HepG2 (cell line): ENCODE data around the gene PSRC1. TPM values are rescaled to one million over a fixed set of nuclear protein-coding genes. Genes with fewer than 3 reads are reported as not detected.

ENCODE experiments used
- ARID2 ChIP-seq: sonication (generic); formaldehyde crosslinking; IDR thresholded peaks from 2 replicates; pipeline ENCODE4 v1.8.1; 2022; ENCODE audit warnings: mild to moderate bottlenecking, missing genetic modification reagents, borderline replicate concordance
- ARID3A ChIP-seq: IDR thresholded peaks from 2 replicates; pipeline ENCODE4 v1.6.1; 2012; ENCODE audit warnings: low read depth, low read length, improper control_type of control experiment
- ATAD3A ChIP-seq: sonication (generic); formaldehyde crosslinking; IDR thresholded peaks from 2 replicates; pipeline ENCODE4 v1.4.0; 2020; ENCODE audit warnings: missing genetic modification reagents
- CBX2 ChIP-seq, 2 experiments: fragments of 200-600 bp in 1 of 2; sonication (generic); formaldehyde crosslinking in 1 of 2; IDR thresholded peaks; 2 replicates each; pipeline versions ENCODE4 v1.7.0 to v1.8.1; 2018 to 2022; ENCODE audit warnings: low read depth in 2 of 2, low read length in 1 of 2, mild to moderate bottlenecking in 1 of 2, missing genetic modification reagents in 1 of 2
- DPF2 ChIP-seq: sonication (generic); formaldehyde crosslinking; IDR thresholded peaks from 2 replicates; pipeline ENCODE4 v1.4.0; 2020; ENCODE audit warnings: mild to moderate bottlenecking, low read depth, missing genetic modification reagents, borderline replicate concordance
- FOXM1 ChIP-seq: sonication (generic); formaldehyde crosslinking; IDR thresholded peaks from 2 replicates; pipeline ENCODE4 v1.5.0; 2020; ENCODE audit warnings: missing genetic modification reagents
- GLI4 ChIP-seq: sonication (generic); formaldehyde crosslinking; IDR thresholded peaks from 2 replicates; pipeline ENCODE4 v1.5.1; 2020; ENCODE audit warnings: missing genetic modification reagents, mild to moderate bottlenecking, moderate library complexity, borderline replicate concordance
- KLF11 ChIP-seq: IDR thresholded peaks from 2 replicates; pipeline ENCODE4 v1.6.1; 2016; ENCODE audit warnings: missing compliant biosample characterization
- MAF1 ChIP-seq: sonication (generic); formaldehyde crosslinking; IDR thresholded peaks from 2 replicates; pipeline ENCODE4 v1.5.0; 2020; ENCODE audit warnings: missing genetic modification reagents, borderline replicate concordance
- NFIB ChIP-seq: sonication (generic); formaldehyde crosslinking; IDR thresholded peaks from 2 replicates; pipeline ENCODE4 v1.9.0; 2021; ENCODE audit warnings: missing genetic modification reagents, mild to moderate bottlenecking, borderline replicate concordance
- PAF1 ChIP-seq: IDR thresholded peaks from 2 replicates; pipeline ENCODE4 v1.6.1; 2016; ENCODE audit warnings: missing genetic modification reagents, missing compliant biosample characterization
- PHF5A ChIP-seq: IDR thresholded peaks from one replicate; pipeline ENCODE4 v1.6.1; 2018; ENCODE audit warnings: low read depth, missing genetic modification reagents; ENCODE audit not compliant: unreplicated experiment
- PRMT3 ChIP-seq: sonication (generic); formaldehyde crosslinking; IDR thresholded peaks from 2 replicates; pipeline ENCODE4 v1.8.1; 2022; ENCODE audit warnings: low read depth, mild to moderate bottlenecking, moderate library complexity, missing genetic modification reagents, borderline replicate concordance
- SKI ChIP-seq: fragments of 450-650 bp; IDR thresholded peaks from one replicate; pipeline ENCODE4 v1.6.1; 2018; ENCODE audit warnings: mild to moderate bottlenecking; ENCODE audit not compliant: partially characterized antibody
- SYNCRIP ChIP-seq: fragments of 200-400 bp; formaldehyde crosslinking; IDR thresholded peaks from 2 replicates; pipeline ENCODE4 v1.6.1; 2018; ENCODE audit warnings: mild to moderate bottlenecking, low read depth, low read length; ENCODE audit not compliant: insufficient read depth
- ZMAT3 ChIP-seq: sonication (generic); formaldehyde crosslinking; conservative IDR thresholded peaks from 2 replicates; pipeline ENCODE4 v1.7.0; 2021; ENCODE audit warnings: missing genetic modification reagents
- ZNF292 ChIP-seq: sonication (generic); formaldehyde crosslinking; IDR thresholded peaks from 2 replicates; pipeline ENCODE4 v1.8.1; 2022; ENCODE audit warnings: mild to moderate bottlenecking, low read depth, missing genetic modification reagents, borderline replicate concordance
- ZNF30 ChIP-seq: sonication (generic); formaldehyde crosslinking; IDR thresholded peaks from 2 replicates; pipeline ENCODE4 v1.5.0; 2020; ENCODE audit warnings: mild to moderate bottlenecking, missing genetic modification reagents
- ZNF367 ChIP-seq: sonication (generic); formaldehyde crosslinking; IDR thresholded peaks from 2 replicates; pipeline ENCODE4 v1.4.0; 2020; ENCODE audit warnings: missing genetic modification reagents, borderline replicate concordance
- ZNF552 ChIP-seq: sonication (generic); formaldehyde crosslinking; IDR thresholded peaks from 2 replicates; pipeline ENCODE4 v1.9.0; 2022; ENCODE audit warnings: missing genetic modification reagents, mild to moderate bottlenecking, borderline replicate concordance
- ZNF598 ChIP-seq: sonication (generic); formaldehyde crosslinking; IDR thresholded peaks from 2 replicates; pipeline ENCODE4 v1.5.1; 2020; ENCODE audit warnings: mild to moderate bottlenecking, missing genetic modification reagents, borderline replicate concordance
- ZNF792 ChIP-seq: IDR thresholded peaks from 2 replicates; pipeline ENCODE4 v1.6.1; 2016
- ZNF878 ChIP-seq: sonication (generic); formaldehyde crosslinking; IDR thresholded peaks from 2 replicates; pipeline ENCODE4 v1.8.1; 2023; ENCODE audit warnings: mild to moderate bottlenecking, missing genetic modification reagents, moderate library complexity
- polyA plus RNA-seq, 8 experiments: library from polyadenylated mRNA; depleted of rRNA in 3 of 8; stranded (reverse) in 7 of 8; unstranded in 1 of 8; fragments of >200 nt; fragmentation: Illumina TruSeq in 4 of 8; extraction: Trizol in 4 of 8; gene quantifications; 2 replicates each; pipeline versions ENCODE4 v1.2.1 to v1.2.3, GENCODE V29; 2011 to 2016; ENCODE audit warnings: low read depth in 4 of 8, missing spikeins in 1 of 8, mixed read lengths in 1 of 8; ENCODE audit not compliant: insufficient read depth in 1 of 8
- total RNA-seq, 5 experiments: library from RNA; depleted of rRNA; stranded (reverse); fragments of >200 nt; fragmentation: Illumina TruSeq; extraction: Trizol; gene quantifications; 2 replicates each; pipeline ENCODE4 v1.2.3, GENCODE V29; 2016; ENCODE audit warnings: low read depth in 1 of 5
- TF ChIP-seq, protein P1 (sequence below): sonication (generic); formaldehyde crosslinking; IDR thresholded peaks from 2 replicates; pipeline ENCODE4 v1.8.1; 2022; ENCODE audit warnings: low read depth, mild to moderate bottlenecking, missing genetic modification reagents
- TF ChIP-seq, protein P2 (sequence below): IDR thresholded peaks from 2 replicates; pipeline ENCODE4 v1.6.1; 2016

Gene PSRC1
- total and polyA plus RNA-seq, 2 of the 13 experiments (the other 11 are each of a cell fraction or from before 2014, with no cell fraction given): 28.6 to 30.3 TPM

- TF ChIP-seq KLF11 (CRISPR knock-in tag): peak; percentile 45; the same call in 1 of the 2 replicates
- peak; percentile 58; the same call in 1 of the 2 replicates for TF ChIP-seq ZNF292 (CRISPR knock-in tag)
- peak; percentile 79 for TF ChIP-seq ZNF878
- TF ChIP-seq PHF5A (CRISPR knock-in tag): peak; percentile 74
- TF ChIP-seq NFIB (CRISPR knock-in tag): no peak
- TF ChIP-seq ZNF367 (CRISPR knock-in tag): no peak
- no peak for TF ChIP-seq PRMT3 (CRISPR knock-in tag)
- TF ChIP-seq FOXM1 (CRISPR knock-in tag): no peak
- peak; percentile 78; the same call in 1 of the 2 replicates for TF ChIP-seq ZMAT3
- TF ChIP-seq ZNF30 (CRISPR knock-in tag): no peak
- no peak; the same call in 1 of the 2 replicates for TF ChIP-seq ZNF552
- peak; percentile 80 for TF ChIP-seq ZNF792 (CRISPR knock-in tag)
- TF ChIP-seq ARID2: no peak
- no peak for TF ChIP-seq SYNCRIP
- no peak for TF ChIP-seq GLI4 (CRISPR knock-in tag)
- no peak for TF ChIP-seq CBX2 (IDR thresholded peaks at IDR 0.05; ENCODE audit: low read depth, low read length)
- no peak for TF ChIP-seq CBX2 (CRISPR knock-in tag; IDR thresholded peaks at IDR 0.05; ENCODE audit: low read depth)
- no peak for TF ChIP-seq ATAD3A (CRISPR knock-in tag)
- peak; percentile 64 for TF ChIP-seq SKI
- TF ChIP-seq, protein P1, sequence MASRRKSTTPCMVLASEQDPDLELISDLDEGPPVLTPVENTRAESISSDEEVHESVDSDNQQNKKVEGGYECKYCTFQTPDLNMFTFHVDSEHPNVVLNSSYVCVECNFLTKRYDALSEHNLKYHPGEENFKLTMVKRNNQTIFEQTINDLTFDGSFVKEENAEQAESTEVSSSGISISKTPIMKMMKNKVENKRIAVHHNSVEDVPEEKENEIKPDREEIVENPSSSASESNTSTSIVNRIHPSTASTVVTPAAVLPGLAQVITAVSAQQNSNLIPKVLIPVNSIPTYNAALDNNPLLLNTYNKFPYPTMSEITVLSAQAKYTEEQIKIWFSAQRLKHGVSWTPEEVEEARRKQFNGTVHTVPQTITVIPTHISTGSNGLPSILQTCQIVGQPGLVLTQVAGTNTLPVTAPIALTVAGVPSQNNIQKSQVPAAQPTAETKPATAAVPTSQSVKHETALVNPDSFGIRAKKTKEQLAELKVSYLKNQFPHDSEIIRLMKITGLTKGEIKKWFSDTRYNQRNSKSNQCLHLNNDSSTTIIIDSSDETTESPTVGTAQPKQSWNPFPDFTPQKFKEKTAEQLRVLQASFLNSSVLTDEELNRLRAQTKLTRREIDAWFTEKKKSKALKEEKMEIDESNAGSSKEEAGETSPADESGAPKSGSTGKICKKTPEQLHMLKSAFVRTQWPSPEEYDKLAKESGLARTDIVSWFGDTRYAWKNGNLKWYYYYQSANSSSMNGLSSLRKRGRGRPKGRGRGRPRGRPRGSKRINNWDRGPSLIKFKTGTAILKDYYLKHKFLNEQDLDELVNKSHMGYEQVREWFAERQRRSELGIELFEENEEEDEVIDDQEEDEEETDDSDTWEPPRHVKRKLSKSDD (CRISPR knock-in tag): peak; percentile 74
- no peak; the same call in 1 of the 2 replicates for TF ChIP-seq ZNF598
- 0 out of 2 replicates have a peak, but pooled peaks have one; percentile 20 for TF ChIP-seq DPF2 (CRISPR knock-in tag)
- TF ChIP-seq ARID3A: peak; percentile 82; the same call in 1 of the 2 replicates
- no peak for TF ChIP-seq PAF1
- TF ChIP-seq, protein P2, sequence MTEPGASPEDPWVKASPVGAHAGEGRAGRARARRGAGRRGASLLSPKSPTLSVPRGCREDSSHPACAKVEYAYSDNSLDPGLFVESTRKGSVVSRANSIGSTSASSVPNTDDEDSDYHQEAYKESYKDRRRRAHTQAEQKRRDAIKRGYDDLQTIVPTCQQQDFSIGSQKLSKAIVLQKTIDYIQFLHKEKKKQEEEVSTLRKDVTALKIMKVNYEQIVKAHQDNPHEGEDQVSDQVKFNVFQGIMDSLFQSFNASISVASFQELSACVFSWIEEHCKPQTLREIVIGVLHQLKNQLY: peak; percentile 91
- TF ChIP-seq MAF1 (CRISPR knock-in tag): no peak
Observed at GRCh38 chr1:109298666-109299557, 16.0 kb upstream of the PSRC1 start (continued).
